Adrenal gland (tissue), 5 donors: ENCODE results near the gene FOCAD.

ENCODE experiments used
- POLR2A ChIP-seq, 2 donors: fragments of 450-650 bp; IDR thresholded peaks; one replicate each; pipeline ENCODE4 v1.6.1; 2017; ENCODE audit warnings: antibody characterized with exemption in 2 of 2, mild to moderate bottlenecking in 2 of 2, moderate library complexity in 1 of 2
- TF ChIP-seq, protein P1 (sequence below), 6 experiments: fragments of 450-650 bp in 4 of 6; fragments of 200-600 bp in 2 of 6; sonication (generic) in 1 of 6; IDR thresholded peaks; 1 replicate in 5 of 6; 2 replicates in 1 of 6; pipeline versions ENCODE4 v1.5.1 to v1.8.0; 2016 to 2021; ENCODE audit warnings: antibody characterized with exemption in 6 of 6, mild to moderate bottlenecking in 2 of 6, moderate library complexity in 1 of 6
- donor health status: DM: no; HTN: no; CAD: no.

DNA sequence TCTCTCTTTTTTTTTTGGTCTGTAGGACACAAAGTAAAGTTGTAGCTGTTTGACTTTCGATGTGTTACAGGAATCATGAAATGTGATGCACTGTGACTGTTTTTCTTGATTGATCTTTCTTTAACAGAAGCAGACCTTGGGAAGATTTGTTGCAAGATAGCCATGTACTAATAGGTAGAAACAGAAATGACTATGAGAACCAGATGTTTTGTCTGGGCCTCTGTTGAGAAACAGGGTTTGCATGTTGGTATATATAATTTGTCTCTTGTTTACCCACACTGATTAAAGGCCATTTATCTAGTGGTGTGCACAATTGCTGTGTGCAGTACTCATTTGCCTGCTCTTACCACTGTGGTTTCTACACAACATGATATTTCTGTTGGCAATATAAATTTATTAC, 222.3 kb downstream of the FOCAD start:
- TF ChIP-seq, protein P1, sequence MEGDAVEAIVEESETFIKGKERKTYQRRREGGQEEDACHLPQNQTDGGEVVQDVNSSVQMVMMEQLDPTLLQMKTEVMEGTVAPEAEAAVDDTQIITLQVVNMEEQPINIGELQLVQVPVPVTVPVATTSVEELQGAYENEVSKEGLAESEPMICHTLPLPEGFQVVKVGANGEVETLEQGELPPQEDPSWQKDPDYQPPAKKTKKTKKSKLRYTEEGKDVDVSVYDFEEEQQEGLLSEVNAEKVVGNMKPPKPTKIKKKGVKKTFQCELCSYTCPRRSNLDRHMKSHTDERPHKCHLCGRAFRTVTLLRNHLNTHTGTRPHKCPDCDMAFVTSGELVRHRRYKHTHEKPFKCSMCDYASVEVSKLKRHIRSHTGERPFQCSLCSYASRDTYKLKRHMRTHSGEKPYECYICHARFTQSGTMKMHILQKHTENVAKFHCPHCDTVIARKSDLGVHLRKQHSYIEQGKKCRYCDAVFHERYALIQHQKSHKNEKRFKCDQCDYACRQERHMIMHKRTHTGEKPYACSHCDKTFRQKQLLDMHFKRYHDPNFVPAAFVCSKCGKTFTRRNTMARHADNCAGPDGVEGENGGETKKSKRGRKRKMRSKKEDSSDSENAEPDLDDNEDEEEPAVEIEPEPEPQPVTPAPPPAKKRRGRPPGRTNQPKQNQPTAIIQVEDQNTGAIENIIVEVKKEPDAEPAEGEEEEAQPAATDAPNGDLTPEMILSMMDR (IDR thresholded peaks at IDR 0.05), result no peak
- TF ChIP-seq POLR2A (IDR thresholded peaks at IDR 0.05), result no peak
